ENCODE data around the gene FRAS1.
"Not testable (repeated sequence)": the region's sequence is repeated elsewhere in the genome, so short reads cannot be mapped to it uniquely, and the experiment has no call there.

FRAS1 gene

GRCh38 chr4:78125834-78126331 lies 68.8 kb downstream of the FRAS1 start:
- DNase-seq = not testable (repeated sequence)

GRCh38 chr4:78129383-78130108 lies 72.4 kb downstream of the FRAS1 start:
- no peak for DNase-seq

GRCh38 chr4:78131403-78131802 lies 74.3 kb downstream of the FRAS1 start:
- no peak for DNase-seq

- no peak for DNase-seq
These were observed 79.3 kb downstream of the FRAS1 start for GRCh38 chr4:78136109-78137081.

GRCh38 chr4:78137532-78137931 lies 80.4 kb downstream of the FRAS1 start:
- DNase-seq = no peak

- DNase-seq = no peak
These were observed 81.1 kb downstream of the FRAS1 start for GRCh38 chr4:78138252-78138651.

GRCh38 chr4:78143634-78144033 lies 86.5 kb downstream of the FRAS1 start:
- DNase-seq = no peak

- DNase-seq = no peak
These were observed 87.9 kb downstream of the FRAS1 start for GRCh38 chr4:78145008-78145407.

- DNase-seq = no peak
These were observed 88.5 kb downstream of the FRAS1 start for GRCh38 chr4:78145622-78146021.

- no peak for DNase-seq
These were observed 92.8 kb downstream of the FRAS1 start for GRCh38 chr4:78149751-78150542.

GRCh38 chr4:78150543-78150864 lies 93.4 kb downstream of the FRAS1 start:
- no peak for DNase-seq

- DNase-seq = no peak
These were observed 95.7 kb downstream of the FRAS1 start for GRCh38 chr4:78152795-78153194.

- DNase-seq = no peak
These were observed 98.0 kb downstream of the FRAS1 start for GRCh38 chr4:78154972-78155590.

- no peak for DNase-seq
These were observed 98.5 kb downstream of the FRAS1 start for GRCh38 chr4:78155616-78156105.

GRCh38 chr4:78156520-78156919 lies 99.4 kb downstream of the FRAS1 start:
- DNase-seq = no peak

GRCh38 chr4:78162342-78162741 lies 105.2 kb downstream of the FRAS1 start:
- DNase-seq = no peak

GRCh38 chr4:78162821-78163220 lies 105.7 kb downstream of the FRAS1 start:
- DNase-seq = no peak

GRCh38 chr4:78165758-78166157 lies 108.6 kb downstream of the FRAS1 start:
- DNase-seq = no peak

GRCh38 chr4:78166622-78167021 lies 109.5 kb downstream of the FRAS1 start:
- DNase-seq = no peak

GRCh38 chr4:78167510-78167909 lies 110.4 kb downstream of the FRAS1 start:
- DNase-seq = no peak

GRCh38 chr4:78168029-78168428 lies 110.9 kb downstream of the FRAS1 start:
- DNase-seq = no peak

GRCh38 chr4:78169728-78170127 lies 112.6 kb downstream of the FRAS1 start:
- DNase-seq = no peak

Data from activated effector memory CD4-positive, alpha-beta T cell treated with anti-CD3 and anti-CD28 coated beads, Interleukin-2, amount 50 U/mL, for 16 hours (primary cell).